HepG2 (cell line): Measurements from ENCODE around the gene MEGF11. TPM values are rescaled to one million over a fixed set of nuclear protein-coding genes. Genes with fewer than 3 reads are reported as not detected.

Experiments used
- CBX2 ChIP-seq, 2 experiments: fragments of 200-600 bp in 1 of 2; sonication (generic); formaldehyde crosslinking in 1 of 2; IDR thresholded peaks; 2 replicates each; pipeline versions ENCODE4 v1.7.0 to v1.8.1; 2018 to 2022; ENCODE audit warnings: low read depth in 2 of 2, low read length in 1 of 2, mild to moderate bottlenecking in 1 of 2, missing genetic modification reagents in 1 of 2
- KAT8 ChIP-seq: IDR thresholded peaks from 2 replicates; pipeline ENCODE4 v1.6.1; 2016; ENCODE audit warnings: missing genetic modification reagents, missing compliant biosample characterization
- SATB2 ChIP-seq: sonication (generic); formaldehyde crosslinking; IDR thresholded peaks from 2 replicates; pipeline ENCODE4 v1.5.0; 2020; ENCODE audit warnings: missing genetic modification reagents
- ZFP82 ChIP-seq: sonication (generic); formaldehyde crosslinking; IDR thresholded peaks from 2 replicates; pipeline ENCODE4 v1.5.1; 2020; ENCODE audit warnings: mild to moderate bottlenecking, missing genetic modification reagents, borderline replicate concordance
- ZNF12 ChIP-seq: sonication (generic); formaldehyde crosslinking; IDR thresholded peaks from 2 replicates; pipeline ENCODE4 v1.5.0; 2020; ENCODE audit warnings: missing genetic modification reagents
- ZNF205 ChIP-seq: IDR thresholded peaks from 2 replicates; pipeline ENCODE4 v1.6.1; 2018; ENCODE audit warnings: missing biosample characterization, missing genetic modification reagents
- ZNF280D ChIP-seq: sonication (generic); formaldehyde crosslinking; IDR thresholded peaks from 2 replicates; pipeline ENCODE4 v1.5.1; 2020; ENCODE audit warnings: mild to moderate bottlenecking, missing genetic modification reagents
- ZNF317 ChIP-seq: sonication (generic); formaldehyde crosslinking; IDR thresholded peaks from 2 replicates; pipeline ENCODE4 v1.5.0; 2020; ENCODE audit warnings: mild to moderate bottlenecking, missing genetic modification reagents
- ZNF660 ChIP-seq: sonication (generic); formaldehyde crosslinking; IDR thresholded peaks from 2 replicates; pipeline ENCODE4 v1.5.1; 2020; ENCODE audit warnings: mild to moderate bottlenecking, low read depth, missing genetic modification reagents, borderline replicate concordance
- polyA plus RNA-seq, 8 experiments: library from polyadenylated mRNA; depleted of rRNA in 3 of 8; stranded (reverse) in 7 of 8; unstranded in 1 of 8; fragments of >200 nt; fragmentation: Illumina TruSeq in 4 of 8; extraction: Trizol in 4 of 8; gene quantifications; 2 replicates each; pipeline versions ENCODE4 v1.2.1 to v1.2.3, GENCODE V29; 2011 to 2016; ENCODE audit warnings: low read depth in 4 of 8, missing spikeins in 1 of 8, mixed read lengths in 1 of 8; ENCODE audit not compliant: insufficient read depth in 1 of 8
- total RNA-seq, 5 experiments: library from RNA; depleted of rRNA; stranded (reverse); fragments of >200 nt; fragmentation: Illumina TruSeq; extraction: Trizol; gene quantifications; 2 replicates each; pipeline ENCODE4 v1.2.3, GENCODE V29; 2016; ENCODE audit warnings: low read depth in 1 of 5
- TF ChIP-seq, protein P1 (sequence below): sonication (generic); formaldehyde crosslinking; IDR thresholded peaks from 2 replicates; pipeline ENCODE4 v1.5.0; 2020; ENCODE audit warnings: mild to moderate bottlenecking, missing genetic modification reagents, borderline replicate concordance
- TF ChIP-seq, protein P2 (sequence below): sonication (generic); formaldehyde crosslinking; IDR thresholded peaks from 2 replicates; pipeline ENCODE4 v1.9.0; 2021; ENCODE audit warnings: missing genetic modification reagents, mild to moderate bottlenecking, borderline replicate concordance
- TF ChIP-seq, protein P3 (sequence below): sonication (generic); formaldehyde crosslinking; IDR thresholded peaks from 2 replicates; pipeline ENCODE4; 2020; ENCODE audit warnings: missing genetic modification reagents, mild to moderate bottlenecking, borderline replicate concordance

The MEGF11 gene
- total and polyA plus RNA-seq, 2 of the 13 experiments (the other 11 are each of a cell fraction or from before 2014, with no cell fraction given) = not detected

DNA sequence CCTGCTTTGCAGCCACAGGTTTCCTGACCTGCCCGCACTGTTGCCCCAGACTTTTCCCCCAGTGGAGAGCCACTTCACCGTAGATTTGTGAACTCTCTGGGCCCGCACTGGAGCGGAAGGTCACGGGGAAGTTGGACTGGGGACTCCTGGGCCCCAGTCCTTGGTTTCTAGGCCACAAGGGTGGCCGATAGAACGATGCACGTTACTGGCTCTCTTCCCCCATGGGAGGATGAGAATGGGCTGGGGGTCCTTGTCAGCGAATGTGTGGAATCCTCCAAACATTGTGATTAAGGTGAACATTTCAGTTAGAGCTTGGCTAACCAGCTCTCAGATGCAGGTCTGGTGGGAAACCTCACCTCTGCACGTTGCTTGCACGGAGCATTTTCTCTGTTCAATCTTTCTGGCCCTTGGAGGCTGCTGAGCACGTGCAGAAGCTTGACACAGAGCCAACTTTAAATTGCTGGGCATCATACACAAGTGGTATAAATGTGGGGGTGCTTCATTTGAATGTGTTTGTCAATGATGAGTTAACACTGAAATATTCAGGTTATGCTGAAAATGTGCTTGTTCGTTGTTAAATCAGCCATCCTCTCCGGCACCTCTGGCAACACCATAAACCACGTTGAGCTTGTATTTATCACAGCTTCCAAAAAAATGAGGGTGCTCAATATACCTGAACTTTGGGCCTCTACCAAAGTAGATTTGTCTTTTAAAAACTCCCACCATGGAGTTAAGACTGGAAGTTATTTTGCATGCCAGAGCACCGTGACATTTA is 40.8 kb upstream of the MEGF11 start (continued):
- TF ChIP-seq, protein P1, sequence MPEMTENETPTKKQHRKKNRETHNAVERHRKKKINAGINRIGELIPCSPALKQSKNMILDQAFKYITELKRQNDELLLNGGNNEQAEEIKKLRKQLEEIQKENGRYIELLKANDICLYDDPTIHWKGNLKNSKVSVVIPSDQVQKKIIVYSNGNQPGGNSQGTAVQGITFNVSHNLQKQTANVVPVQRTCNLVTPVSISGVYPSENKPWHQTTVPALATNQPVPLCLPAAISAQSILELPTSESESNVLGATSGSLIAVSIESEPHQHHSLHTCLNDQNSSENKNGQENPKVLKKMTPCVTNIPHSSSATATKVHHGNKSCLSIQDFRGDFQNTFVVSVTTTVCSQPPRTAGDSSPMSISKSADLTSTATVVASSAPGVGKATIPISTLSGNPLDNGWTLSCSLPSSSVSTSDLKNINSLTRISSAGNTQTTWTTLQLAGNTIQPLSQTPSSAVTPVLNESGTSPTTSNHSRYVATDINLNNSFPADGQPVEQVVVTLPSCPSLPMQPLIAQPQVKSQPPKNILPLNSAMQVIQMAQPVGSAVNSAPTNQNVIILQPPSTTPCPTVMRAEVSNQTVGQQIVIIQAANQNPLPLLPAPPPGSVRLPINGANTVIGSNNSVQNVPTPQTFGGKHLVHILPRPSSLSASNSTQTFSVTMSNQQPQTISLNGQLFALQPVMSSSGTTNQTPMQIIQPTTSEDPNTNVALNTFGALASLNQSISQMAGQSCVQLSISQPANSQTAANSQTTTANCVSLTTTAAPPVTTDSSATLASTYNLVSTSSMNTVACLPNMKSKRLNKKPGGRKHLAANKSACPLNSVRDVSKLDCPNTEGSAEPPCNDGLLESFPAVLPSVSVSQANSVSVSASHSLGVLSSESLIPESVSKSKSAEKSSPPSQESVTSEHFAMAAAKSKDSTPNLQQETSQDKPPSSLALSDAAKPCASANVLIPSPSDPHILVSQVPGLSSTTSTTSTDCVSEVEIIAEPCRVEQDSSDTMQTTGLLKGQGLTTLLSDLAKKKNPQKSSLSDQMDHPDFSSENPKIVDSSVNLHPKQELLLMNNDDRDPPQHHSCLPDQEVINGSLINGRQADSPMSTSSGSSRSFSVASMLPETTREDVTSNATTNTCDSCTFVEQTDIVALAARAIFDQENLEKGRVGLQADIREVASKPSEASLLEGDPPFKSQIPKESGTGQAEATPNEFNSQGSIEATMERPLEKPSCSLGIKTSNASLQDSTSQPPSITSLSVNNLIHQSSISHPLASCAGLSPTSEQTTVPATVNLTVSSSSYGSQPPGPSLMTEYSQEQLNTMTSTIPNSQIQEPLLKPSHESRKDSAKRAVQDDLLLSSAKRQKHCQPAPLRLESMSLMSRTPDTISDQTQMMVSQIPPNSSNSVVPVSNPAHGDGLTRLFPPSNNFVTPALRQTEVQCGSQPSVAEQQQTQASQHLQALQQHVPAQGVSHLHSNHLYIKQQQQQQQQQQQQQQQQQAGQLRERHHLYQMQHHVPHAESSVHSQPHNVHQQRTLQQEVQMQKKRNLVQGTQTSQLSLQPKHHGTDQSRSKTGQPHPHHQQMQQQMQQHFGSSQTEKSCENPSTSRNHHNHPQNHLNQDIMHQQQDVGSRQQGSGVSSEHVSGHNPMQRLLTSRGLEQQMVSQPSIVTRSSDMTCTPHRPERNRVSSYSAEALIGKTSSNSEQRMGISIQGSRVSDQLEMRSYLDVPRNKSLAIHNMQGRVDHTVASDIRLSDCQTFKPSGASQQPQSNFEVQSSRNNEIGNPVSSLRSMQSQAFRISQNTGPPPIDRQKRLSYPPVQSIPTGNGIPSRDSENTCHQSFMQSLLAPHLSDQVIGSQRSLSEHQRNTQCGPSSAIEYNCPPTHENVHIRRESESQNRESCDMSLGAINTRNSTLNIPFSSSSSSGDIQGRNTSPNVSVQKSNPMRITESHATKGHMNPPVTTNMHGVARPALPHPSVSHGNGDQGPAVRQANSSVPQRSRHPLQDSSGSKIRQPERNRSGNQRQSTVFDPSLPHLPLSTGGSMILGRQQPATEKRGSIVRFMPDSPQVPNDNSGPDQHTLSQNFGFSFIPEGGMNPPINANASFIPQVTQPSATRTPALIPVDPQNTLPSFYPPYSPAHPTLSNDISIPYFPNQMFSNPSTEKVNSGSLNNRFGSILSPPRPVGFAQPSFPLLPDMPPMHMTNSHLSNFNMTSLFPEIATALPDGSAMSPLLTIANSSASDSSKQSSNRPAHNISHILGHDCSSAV (CRISPR knock-in tag) = no peak
- TF ChIP-seq ZNF317 (0 out of 2 replicates have a peak, but pooled peaks have one; percentile 33), SATB2 (CRISPR knock-in tag) (no peak), ZNF280D (CRISPR knock-in tag) (peak; percentile 7; the same call in 1 of the 2 replicates), ZNF205 (CRISPR knock-in tag) (no peak), ZNF12 (CRISPR knock-in tag) (no peak; the same call in 1 of the 2 replicates), ZNF660 (CRISPR knock-in tag) (no peak), CBX2 (IDR thresholded peaks at IDR 0.05; ENCODE audit: low read depth, low read length) (no peak), CBX2 (CRISPR knock-in tag; IDR thresholded peaks at IDR 0.05; ENCODE audit: low read depth) (no peak), KAT8 (CRISPR knock-in tag) (peak; percentile 43; the same call in 1 of the 2 replicates), ZFP82 (CRISPR knock-in tag) (0 out of 2 replicates have a peak, but pooled peaks have one; percentile 12)
- TF ChIP-seq, protein P2, sequence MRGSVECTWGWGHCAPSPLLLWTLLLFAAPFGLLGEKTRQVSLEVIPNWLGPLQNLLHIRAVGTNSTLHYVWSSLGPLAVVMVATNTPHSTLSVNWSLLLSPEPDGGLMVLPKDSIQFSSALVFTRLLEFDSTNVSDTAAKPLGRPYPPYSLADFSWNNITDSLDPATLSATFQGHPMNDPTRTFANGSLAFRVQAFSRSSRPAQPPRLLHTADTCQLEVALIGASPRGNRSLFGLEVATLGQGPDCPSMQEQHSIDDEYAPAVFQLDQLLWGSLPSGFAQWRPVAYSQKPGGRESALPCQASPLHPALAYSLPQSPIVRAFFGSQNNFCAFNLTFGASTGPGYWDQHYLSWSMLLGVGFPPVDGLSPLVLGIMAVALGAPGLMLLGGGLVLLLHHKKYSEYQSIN (CRISPR knock-in tag) = no peak
- TF ChIP-seq, protein P3, sequence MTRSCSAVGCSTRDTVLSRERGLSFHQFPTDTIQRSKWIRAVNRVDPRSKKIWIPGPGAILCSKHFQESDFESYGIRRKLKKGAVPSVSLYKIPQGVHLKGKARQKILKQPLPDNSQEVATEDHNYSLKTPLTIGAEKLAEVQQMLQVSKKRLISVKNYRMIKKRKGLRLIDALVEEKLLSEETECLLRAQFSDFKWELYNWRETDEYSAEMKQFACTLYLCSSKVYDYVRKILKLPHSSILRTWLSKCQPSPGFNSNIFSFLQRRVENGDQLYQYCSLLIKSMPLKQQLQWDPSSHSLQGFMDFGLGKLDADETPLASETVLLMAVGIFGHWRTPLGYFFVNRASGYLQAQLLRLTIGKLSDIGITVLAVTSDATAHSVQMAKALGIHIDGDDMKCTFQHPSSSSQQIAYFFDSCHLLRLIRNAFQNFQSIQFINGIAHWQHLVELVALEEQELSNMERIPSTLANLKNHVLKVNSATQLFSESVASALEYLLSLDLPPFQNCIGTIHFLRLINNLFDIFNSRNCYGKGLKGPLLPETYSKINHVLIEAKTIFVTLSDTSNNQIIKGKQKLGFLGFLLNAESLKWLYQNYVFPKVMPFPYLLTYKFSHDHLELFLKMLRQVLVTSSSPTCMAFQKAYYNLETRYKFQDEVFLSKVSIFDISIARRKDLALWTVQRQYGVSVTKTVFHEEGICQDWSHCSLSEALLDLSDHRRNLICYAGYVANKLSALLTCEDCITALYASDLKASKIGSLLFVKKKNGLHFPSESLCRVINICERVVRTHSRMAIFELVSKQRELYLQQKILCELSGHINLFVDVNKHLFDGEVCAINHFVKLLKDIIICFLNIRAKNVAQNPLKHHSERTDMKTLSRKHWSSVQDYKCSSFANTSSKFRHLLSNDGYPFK (CRISPR knock-in tag) = peak; percentile 30; the same call in 1 of the 2 replicates
